ENCODE results near the gene ARMC7. TPM values are rescaled to one million over a fixed set of nuclear protein-coding genes. Genes with fewer than 3 reads are reported as not detected.

The ARMC7 gene
- total and polyA plus RNA-seq, 2 of the 13 experiments (the other 11 are each of a cell fraction or from before 2014, with no cell fraction given) = 3.9 to 4.2 TPM

- TF ChIP-seq ZNF142 (CRISPR knock-in tag; IDR thresholded peaks at IDR 0.05) (no peak), HNRNPL (IDR thresholded peaks at IDR 0.05; ENCODE audit: low read depth, low read length) (0 out of 2 replicates have a peak, but pooled peaks have one; percentile 5), TFDP1 (CRISPR knock-in tag; IDR thresholded peaks at IDR 0.05; ENCODE audit: borderline replicate concordance) (peak; percentile 77; the same call in 1 of the 2 replicates), ZBTB7A (CRISPR knock-in tag; IDR thresholded peaks at IDR 0.05) (peak; percentile 35; the same call in 1 of the 2 replicates), ZNF646 (CRISPR knock-in tag; IDR thresholded peaks at IDR 0.05) (0 out of 2 replicates have a peak, but pooled peaks have one; percentile 16), LCORL (IDR thresholded peaks at IDR 0.05) (no peak), LCORL (CRISPR knock-in tag; IDR thresholded peaks at IDR 0.05) (peak; percentile 73), ZNF256 (CRISPR knock-in tag; conservative IDR thresholded peaks at IDR 0.05) (peak; percentile 76; the same call in 1 of the 2 replicates), MYC (CRISPR knock-in tag; IDR thresholded peaks at IDR 0.05; ENCODE audit: borderline replicate concordance) (peak; percentile 60), XRCC5 (optimal IDR thresholded peaks at IDR 0.05; ENCODE audit: low read length) (peak; percentile 75), TBX3 (IDR thresholded peaks at IDR 0.05; ENCODE audit: borderline replicate concordance) (no peak), ZNF446 (CRISPR knock-in tag; IDR thresholded peaks at IDR 0.05) (no peak; the same call in 1 of the 2 replicates), ZKSCAN1 (IDR thresholded peaks at IDR 0.05; ENCODE audit: low read length) (no peak), HBP1 (CRISPR knock-in tag; IDR thresholded peaks at IDR 0.05; ENCODE audit: low read depth) (peak; percentile 37; the same call in 1 of the 2 replicates)
Measured at GRCh38 chr17:75109407-75110233, at the start of gene ARMC7 (continued).
